Breast epithelium (tissue), 3 donors: ENCODE results near the gene PHF21B.

Source experiments
- CTCF ChIP-seq, 3 donors: fragments of 450-650 bp; IDR thresholded peaks; one replicate each; pipeline ENCODE4 v1.5.1; 2016 to 2017; ENCODE audit warnings: antibody characterized with exemption in 3 of 3, mild to moderate bottlenecking in 3 of 3, moderate library complexity in 3 of 3
- POLR2A ChIP-seq: fragments of 450-650 bp; IDR thresholded peaks from one replicate; pipeline ENCODE4 v1.6.1; 2016; ENCODE audit warnings: antibody characterized with exemption, mild to moderate bottlenecking, moderate library complexity

GRCh38 chr22:44862281-44862680, 147.5 kb downstream of the PHF21B start:
- TF ChIP-seq CTCF (IDR thresholded peaks at IDR 0.05) (no peak), POLR2A (no peak)
